Hematopoietic multipotent progenitor cell treated with erythropoietin and hydrocortisone succinate and interleukin-3 and kit ligand, for 8 days (in vitro differentiated cells): ENCODE data around the gene VEZF1.

Experiments used
- DNase-seq: peaks from one replicate; pipeline ENCODE4 v3.0.0-alpha.2; 2015

The VEZF1 gene

GRCh38 chr17:57987581-57988300 lies at the start of gene VEZF1:
Gene VEZF1, minus strand, starts transcription at chr17:57988254. Its CDS starts 143 bp downstream, at chr17:57988111.
- peak; percentile 73 for DNase-seq

GRCh38 chr17:58032691-58033415 lies 44.8 kb upstream of the VEZF1 start:
- DNase-seq: no peak

- peak; percentile 51 for DNase-seq
Observed at GRCh38 chr17:58028578-58028977, 40.5 kb upstream of the VEZF1 start.

DNA sequence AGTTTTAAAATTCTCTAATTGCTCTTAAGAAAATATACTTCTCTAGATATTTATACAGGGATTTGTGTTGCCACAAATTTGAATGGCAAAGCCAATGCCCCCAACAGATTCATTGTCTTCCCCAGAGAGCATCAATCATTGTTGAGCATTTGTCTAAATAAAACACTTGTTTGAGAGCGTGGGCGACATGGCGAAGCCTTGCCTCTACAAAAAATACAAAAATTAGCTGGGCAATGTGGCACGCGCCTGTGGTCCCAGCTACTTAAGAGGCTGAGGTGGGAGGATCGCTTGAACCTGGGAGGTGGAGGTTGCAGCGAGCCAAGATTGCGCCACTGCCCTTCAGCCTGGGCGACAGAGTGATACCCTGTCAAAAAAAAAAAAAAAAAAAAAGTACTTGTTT lies 32.3 kb upstream of the VEZF1 start:
- no peak for DNase-seq

- no peak for DNase-seq
Observed at GRCh38 chr17:58019521-58019920, 31.5 kb upstream of the VEZF1 start.

DNA sequence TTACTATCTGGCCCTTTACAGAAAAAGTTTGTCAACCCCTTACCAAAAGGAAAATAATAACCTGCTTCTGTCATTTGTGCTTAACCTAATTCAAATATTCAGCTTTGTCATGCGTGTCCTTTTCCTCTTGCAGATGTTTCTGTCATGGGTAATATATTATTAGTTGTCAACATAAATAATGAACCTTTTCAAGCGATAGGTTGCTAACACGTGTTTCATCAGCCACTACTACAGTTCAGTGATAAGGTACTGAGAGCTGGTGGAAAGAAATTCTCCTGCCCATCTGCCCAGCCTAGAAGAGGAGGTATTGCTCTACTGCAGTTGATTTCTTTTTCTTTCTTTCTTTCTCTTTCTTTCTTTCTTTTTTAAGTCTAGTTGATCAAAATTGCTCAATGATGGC lies 31.0 kb upstream of the VEZF1 start:
- DNase-seq: no peak

GRCh38 chr17:58010067-58010799 lies 22.2 kb upstream of the VEZF1 start:
- DNase-seq: no peak

DNA sequence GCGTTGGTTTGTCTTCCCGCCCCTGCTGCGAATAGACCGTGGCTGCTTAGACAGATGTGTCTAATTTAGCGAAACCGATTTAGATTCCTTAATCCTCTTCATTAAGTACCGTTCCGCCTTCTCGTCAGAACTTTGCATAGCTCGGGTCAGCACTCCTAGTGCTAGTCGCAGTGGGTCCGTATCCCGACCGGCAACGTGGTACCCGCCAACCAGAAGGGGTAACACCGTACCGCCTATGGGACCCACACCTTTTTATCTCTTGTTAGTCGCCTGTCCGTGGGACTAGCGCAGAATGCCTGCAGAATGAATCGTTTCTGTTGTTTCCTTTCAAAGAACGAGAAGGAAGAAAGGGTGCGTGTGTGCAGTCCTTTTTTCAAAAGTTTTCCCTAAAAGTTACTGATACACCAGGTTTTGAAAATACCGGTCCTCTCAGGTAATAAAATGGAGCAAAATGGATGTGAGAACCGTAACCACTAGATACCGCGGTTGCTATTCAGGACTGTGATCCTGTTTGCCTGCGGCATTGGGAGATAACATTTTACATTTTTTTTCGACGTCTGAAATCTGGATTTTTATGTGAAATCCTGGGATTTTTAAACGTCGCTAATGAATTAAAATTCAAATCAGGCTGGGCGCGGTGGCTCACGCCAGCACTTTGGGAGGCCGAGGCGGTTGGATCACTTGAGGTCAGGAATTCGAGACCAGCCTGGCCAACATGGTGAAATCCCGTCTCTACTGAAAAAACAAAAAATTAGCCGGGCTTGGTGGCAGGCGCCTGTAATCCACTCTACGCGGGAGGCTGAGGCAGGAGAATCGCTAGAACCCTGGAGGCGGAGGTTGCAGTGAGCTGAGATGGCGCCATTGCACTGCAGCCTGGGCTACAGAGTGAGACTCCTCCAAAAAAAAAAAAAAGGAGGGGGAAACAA lies 20.0 kb upstream of the VEZF1 start:
- no peak for DNase-seq

DNA sequence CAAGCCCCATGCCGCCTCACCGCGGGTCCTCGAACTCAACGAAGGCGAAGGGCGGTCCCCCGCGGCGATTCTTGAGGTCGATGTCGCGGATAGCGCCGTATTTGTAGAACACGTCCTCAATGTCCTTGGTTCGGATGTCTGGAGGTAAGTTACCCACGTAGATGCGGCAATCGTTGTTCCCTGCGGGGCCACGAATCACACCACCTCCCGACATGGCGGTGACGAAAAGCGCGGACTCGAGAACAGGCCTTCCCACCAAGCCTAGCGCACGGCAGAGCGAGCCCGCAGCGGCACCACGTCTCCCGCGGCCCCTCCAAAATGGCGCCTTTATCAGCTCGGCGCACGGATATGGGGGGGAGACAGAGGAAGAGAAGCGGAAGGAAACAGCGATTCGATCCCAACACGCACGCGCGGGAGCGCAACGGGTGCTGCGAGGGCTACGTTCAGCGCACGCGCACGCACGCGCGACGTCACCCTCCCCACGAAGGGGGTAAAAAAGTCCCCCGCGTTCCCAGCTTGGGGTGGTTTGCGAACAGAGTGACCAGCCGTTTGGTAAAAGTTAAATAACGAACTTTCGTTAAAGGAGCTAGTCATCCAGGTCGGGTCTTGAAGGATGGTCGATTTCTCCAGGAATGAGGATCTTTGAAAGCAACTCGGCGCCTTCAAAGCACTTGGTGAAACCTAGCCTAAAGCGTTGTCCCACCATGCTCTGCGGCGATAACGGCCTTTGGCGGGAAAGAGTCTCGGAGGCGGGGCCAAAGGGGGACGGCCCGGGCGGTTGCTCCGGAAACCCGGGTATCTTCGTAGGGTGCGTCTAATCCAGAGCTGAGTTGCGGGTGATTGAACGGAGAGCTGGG lies 19.1 kb upstream of the VEZF1 start, which contains the start of gene SRSF1:
TSS of gene SRSF1 (minus strand) at position 323 of the 857 bp plus-strand sequence. CDS start at position 214, 109 bp downstream.
- DNase-seq: peak; percentile 99

- peak; percentile 80 for DNase-seq
Observed at GRCh38 chr17:58006560-58006923, 18.5 kb upstream of the VEZF1 start.

DNA sequence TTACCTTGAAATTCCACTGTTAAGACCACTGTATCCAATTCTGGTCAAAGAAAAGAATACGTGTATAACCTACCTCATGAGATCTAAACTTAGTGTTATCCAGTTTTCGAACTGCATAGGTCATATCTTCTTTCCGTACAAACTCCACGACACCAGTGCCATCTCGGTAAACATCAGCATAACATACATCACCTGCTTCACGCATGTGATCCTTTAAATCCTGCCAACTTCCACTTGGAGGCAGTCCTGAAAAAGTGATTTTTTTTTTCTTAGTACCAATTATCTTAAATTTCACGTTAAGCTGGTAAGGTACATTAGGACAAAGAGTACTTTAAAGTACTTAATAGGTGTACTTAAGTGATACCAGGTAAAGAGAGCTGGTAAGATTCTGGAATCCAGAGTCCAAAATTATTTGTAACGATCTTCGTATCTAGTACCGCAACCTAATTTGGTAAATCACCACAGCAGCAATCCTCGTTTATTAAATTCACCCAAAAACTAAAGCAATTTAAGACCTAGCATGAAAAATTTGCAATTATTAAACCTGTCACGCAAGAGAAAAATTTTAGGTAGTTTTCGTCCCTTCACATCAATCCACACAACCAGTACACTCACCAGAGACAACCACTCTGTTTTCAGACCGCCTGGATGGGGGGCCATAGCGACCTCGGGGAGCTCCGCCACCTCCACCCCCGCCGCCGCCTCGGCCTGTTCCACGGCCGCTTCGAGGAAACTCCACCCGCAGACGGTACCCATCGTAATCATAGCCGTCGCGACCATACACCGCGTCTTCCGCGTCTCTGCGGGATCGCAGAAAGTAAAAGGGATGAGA lies 17.9 kb upstream of the VEZF1 start:
- peak; percentile 25 for DNase-seq

- DNase-seq: peak; percentile 24
Observed at GRCh38 chr17:58005031-58005727, 17.1 kb upstream of the VEZF1 start.

GRCh38 chr17:58004060-58004459 lies 16.0 kb upstream of the VEZF1 start:
- no peak for DNase-seq

GRCh38 chr17:58002973-58003372 lies 14.9 kb upstream of the VEZF1 start:
- no peak for DNase-seq

- DNase-seq: no peak
Observed at GRCh38 chr17:58002154-58002948, 14.3 kb upstream of the VEZF1 start.

DNA sequence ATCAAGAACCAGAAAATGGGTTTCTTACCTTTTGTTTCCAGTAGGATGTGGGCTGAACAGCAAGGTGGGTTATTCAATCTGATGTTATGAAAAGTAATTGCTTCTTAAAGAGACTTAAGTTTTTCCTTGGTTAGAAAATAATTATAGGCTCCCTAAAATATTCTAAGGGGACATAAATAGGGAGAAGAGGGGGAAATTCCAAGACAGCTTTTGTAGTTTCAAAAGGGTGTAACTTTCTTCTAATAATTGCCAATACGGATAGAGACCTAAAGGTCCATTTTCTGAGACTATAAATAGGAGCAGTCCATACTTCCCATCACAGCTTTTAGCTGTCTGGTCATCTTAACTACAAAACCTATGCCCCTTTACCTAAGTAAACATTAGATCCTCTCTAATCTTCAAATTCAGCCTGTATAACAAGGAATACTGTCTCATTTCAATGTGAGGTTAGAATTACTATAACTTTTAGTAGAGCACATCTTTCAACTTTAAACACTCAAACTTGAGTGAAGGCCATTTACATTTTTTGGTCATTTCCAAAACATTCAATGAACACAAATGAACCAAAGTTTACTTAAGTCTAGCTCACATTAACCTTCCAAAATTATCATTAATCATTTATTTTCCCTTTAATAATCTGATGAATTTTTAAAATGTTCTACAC lies 13.5 kb upstream of the VEZF1 start:
- no peak for DNase-seq

- peak; percentile 83 for DNase-seq
Observed at GRCh38 chr17:57999496-58000017, 11.5 kb upstream of the VEZF1 start.

GRCh38 chr17:57999010-57999495 lies 11.0 kb upstream of the VEZF1 start:
- no peak for DNase-seq
